Osteocyte (in vitro differentiated cells): Measurements from ENCODE around the gene SNX24. TPM values are rescaled to one million over a fixed set of nuclear protein-coding genes. Genes with fewer than 3 reads are reported as not detected.

Source experiments
- DNase-seq: peaks from one replicate; pipeline ENCODE4 v3.0.0; 2021; ENCODE audit warnings: mixed read lengths; ENCODE audit not compliant: unreplicated experiment; ENCODE audit errors: extremely low spot score
- H3K27ac Mint-ChIP-seq: one replicate; pipeline ENCODE4 v1.8.0; 2021; ENCODE audit warnings: mild to moderate bottlenecking, mixed read lengths; ENCODE audit not compliant: unreplicated experiment
- H3K27me3 Mint-ChIP-seq: one replicate; pipeline ENCODE4 v1.8.0; 2021; ENCODE audit warnings: mixed read lengths; ENCODE audit not compliant: unreplicated experiment
- H3K36me3 Mint-ChIP-seq: one replicate; pipeline ENCODE4 v1.8.0; 2021; ENCODE audit warnings: mixed read lengths; ENCODE audit not compliant: unreplicated experiment
- H3K4me1 Mint-ChIP-seq: one replicate; pipeline ENCODE4 v1.8.0; 2021; ENCODE audit warnings: mixed read lengths; ENCODE audit not compliant: unreplicated experiment
- H3K4me3 Mint-ChIP-seq: one replicate; pipeline ENCODE4 v1.8.0; 2021; ENCODE audit warnings: mild to moderate bottlenecking, moderate library complexity, mixed read lengths; ENCODE audit not compliant: unreplicated experiment
- H3K9me3 Mint-ChIP-seq: one replicate; pipeline ENCODE4 v1.8.0; 2021; ENCODE audit warnings: mixed read lengths; ENCODE audit not compliant: unreplicated experiment
- long read RNA-seq: library from polyadenylated mRNA; unstranded; transcript quantifications from one replicate; pipeline ENCODE4 v2.0.0, GENCODE V29; 2021
- total RNA-seq: library from RNA; stranded (reverse); gene quantifications from 2 replicates; pipeline ENCODE4 v1.2.1, GENCODE V29; 2021
- TF ChIP-seq, protein P1 (sequence below): fragments of 200-600 bp; sonication (generic); IDR thresholded peaks from 2 replicates; pipeline ENCODE4 v1.5.0; 2021; ENCODE audit warnings: antibody characterized with exemption, mild to moderate bottlenecking, moderate library complexity

Gene SNX24
- 7.0 and 10.2 TPM in 2 replicates for total RNA-seq
- long read RNA-seq, transcript SNX24-201 (7 exons, 2,158 nt): major isoform, 6 of 16 reads
- long read RNA-seq, partial matches to known transcripts: 1 of 16 reads
- long read RNA-seq, other reads (novel, unspliced or antisense): 8 of 16 reads

DNA sequence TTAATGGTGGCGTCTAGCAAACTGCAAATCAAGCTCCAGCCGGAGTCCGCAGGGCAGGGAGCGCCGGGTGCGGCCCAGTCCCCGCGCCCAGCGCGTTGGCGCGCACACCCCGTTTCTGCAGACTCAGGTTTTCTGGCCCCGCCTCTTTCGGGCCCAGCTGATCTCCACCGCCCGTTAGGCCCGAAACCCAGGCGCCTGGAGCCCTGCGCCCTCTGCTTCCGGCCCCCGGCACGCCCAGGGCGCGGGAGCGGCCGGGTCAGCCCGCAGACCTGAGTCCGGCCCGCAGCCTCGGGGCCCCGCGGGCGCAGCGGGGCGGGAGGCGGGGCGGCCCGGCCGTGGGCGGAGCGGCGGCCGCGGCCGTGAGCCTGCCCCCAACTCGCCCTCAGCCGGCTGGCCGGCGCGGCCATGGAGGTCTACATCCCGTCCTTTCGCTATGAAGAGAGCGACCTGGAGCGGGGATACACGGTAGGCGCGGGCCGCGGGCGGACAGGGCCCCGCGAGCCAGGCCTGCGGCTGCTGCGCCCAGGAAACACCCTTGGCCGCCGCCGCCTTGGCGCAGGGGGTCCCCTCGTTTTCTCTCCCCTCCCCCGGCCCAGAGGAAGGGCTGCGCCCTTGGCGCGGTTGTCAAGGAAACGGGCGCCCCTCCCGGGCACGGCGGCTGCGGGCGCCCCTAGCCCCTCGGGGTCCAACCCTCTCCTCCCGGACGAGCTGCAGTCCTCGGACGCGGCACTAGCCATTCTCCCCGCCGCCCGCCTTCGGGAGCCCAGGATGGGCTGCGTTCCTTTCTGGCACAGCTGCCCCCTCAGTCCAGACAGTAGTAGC, at the start of gene SNX24:
Gene SNX24, plus strand, starts transcription at position 385 of the 822 bp plus-strand sequence. Its CDS starts 21 bp downstream, at position 406.
- Mint-ChIP-seq H3K27me3 (no peaks in the 10 kb centered on the region), H3K9me3 (peaks cover 3% of the 10 kb centered on the region), H3K4me1 (peaks cover 28% of the 10 kb centered on the region), H3K36me3 (peaks cover 2% of the 10 kb centered on the region), H3K27ac (peak within 1 kb of the TSS; percentile 85), H3K4me3 (peak within 1 kb of the TSS; percentile 82)
- DNase-seq: peak; percentile 90
- TF ChIP-seq, protein P1, sequence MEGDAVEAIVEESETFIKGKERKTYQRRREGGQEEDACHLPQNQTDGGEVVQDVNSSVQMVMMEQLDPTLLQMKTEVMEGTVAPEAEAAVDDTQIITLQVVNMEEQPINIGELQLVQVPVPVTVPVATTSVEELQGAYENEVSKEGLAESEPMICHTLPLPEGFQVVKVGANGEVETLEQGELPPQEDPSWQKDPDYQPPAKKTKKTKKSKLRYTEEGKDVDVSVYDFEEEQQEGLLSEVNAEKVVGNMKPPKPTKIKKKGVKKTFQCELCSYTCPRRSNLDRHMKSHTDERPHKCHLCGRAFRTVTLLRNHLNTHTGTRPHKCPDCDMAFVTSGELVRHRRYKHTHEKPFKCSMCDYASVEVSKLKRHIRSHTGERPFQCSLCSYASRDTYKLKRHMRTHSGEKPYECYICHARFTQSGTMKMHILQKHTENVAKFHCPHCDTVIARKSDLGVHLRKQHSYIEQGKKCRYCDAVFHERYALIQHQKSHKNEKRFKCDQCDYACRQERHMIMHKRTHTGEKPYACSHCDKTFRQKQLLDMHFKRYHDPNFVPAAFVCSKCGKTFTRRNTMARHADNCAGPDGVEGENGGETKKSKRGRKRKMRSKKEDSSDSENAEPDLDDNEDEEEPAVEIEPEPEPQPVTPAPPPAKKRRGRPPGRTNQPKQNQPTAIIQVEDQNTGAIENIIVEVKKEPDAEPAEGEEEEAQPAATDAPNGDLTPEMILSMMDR: no peak

- Mint-ChIP-seq H3K9me3 (no peaks in the 10 kb centered on the region), H3K27ac (no peak overlapping the region), H3K4me1 (no peaks in the 10 kb centered on the region), H3K27me3 (no peaks in the 10 kb centered on the region), H3K36me3 (peaks cover 52% of the 10 kb centered on the region), H3K4me3 (no peak overlapping the region)
- TF ChIP-seq, protein P1: no peak
- DNase-seq: no peak
Observed at GRCh38 chr5:122805481-122805880, 39.9 kb upstream of the SNX24 start.

DNA sequence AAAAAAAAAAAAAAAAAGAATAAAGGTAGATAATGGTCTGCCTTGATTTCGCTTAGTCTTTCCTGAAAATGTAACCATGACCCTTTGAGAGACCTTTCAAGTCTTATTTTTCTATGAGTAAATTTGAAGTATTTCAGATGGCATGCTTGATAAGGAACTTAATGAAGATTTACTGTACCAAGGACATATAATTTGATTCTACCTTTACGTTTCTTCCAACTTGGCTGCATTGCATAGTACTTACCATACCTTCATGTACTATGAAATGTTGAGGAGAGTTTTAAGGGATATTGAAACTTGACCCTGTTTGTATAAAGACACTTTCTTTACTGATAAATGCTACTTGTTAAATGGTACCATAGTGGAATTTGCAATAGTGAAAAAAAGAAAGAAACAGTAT, 35.0 kb upstream of the SNX24 start:
- no peak for DNase-seq
- Mint-ChIP-seq H3K4me1 (no peaks in the 10 kb centered on the region), H3K27me3 (no peaks in the 10 kb centered on the region), H3K4me3 (no peak overlapping the region), H3K27ac (no peak overlapping the region), H3K9me3 (no peaks in the 10 kb centered on the region), H3K36me3 (peaks cover 32% of the 10 kb centered on the region)
- TF ChIP-seq, protein P1: no peak

- Mint-ChIP-seq H3K9me3 (no peaks in the 10 kb centered on the region), H3K36me3 (peaks cover 16% of the 10 kb centered on the region), H3K27ac (no peak overlapping the region), H3K4me1 (no peaks in the 10 kb centered on the region), H3K4me3 (no peak overlapping the region), H3K27me3 (no peaks in the 10 kb centered on the region)
- DNase-seq: no peak
- TF ChIP-seq, protein P1: no peak
Observed at GRCh38 chr5:122815218-122815767, 30.1 kb upstream of the SNX24 start.

DNA sequence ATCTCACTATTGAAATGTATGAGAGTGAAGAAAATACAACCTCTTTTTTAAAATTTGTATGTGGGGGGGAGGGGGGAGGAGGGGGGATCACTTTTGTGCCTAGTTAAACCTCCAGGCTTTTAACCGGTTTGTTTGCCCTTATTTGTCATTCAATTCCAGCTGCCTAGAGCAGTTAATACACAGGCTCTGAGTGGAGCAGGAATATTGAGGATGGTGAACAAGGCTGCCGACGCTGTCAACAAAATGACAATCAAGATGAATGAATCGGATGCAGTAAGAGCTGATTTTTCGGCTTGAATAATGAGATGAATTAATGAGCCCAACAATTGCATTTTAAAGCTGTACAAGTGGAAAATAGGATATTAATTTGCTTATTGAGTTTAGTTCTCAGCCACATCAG, 28.7 kb upstream of the SNX24 start:
- Mint-ChIP-seq H3K27me3 (no peaks in the 10 kb centered on the region), H3K27ac (no peak overlapping the region), H3K4me3 (no peak overlapping the region), H3K9me3 (no peaks in the 10 kb centered on the region), H3K4me1 (no peaks in the 10 kb centered on the region), H3K36me3 (peaks cover 20% of the 10 kb centered on the region)
- TF ChIP-seq, protein P1: no peak
- DNase-seq: no peak
